Right lobe of liver (tissue), 4 donors: ENCODE data around the gene MYO10.

Source experiments
- CTCF ChIP-seq, 4 donors: fragments of 200-600 bp in 3 of 4; fragments of 450-650 bp in 1 of 4; IDR thresholded peaks; one replicate each; pipeline versions ENCODE4 v1.5.1 to v1.8.0; 2016 to 2022; ENCODE audit warnings: antibody characterized with exemption in 4 of 4, mild to moderate bottlenecking in 2 of 4
- POLR2A ChIP-seq: fragments of 450-650 bp; IDR thresholded peaks from one replicate; pipeline ENCODE4 v1.6.1; 2017; ENCODE audit warnings: antibody characterized with exemption, mild to moderate bottlenecking
- donor health status: DM: no; HTN: no; CAD: no.
- donor health status: DM: no; HTN: no; CAD: no.
- donor health status: DM: no; HTN: yes; CAD: no.

DNA sequence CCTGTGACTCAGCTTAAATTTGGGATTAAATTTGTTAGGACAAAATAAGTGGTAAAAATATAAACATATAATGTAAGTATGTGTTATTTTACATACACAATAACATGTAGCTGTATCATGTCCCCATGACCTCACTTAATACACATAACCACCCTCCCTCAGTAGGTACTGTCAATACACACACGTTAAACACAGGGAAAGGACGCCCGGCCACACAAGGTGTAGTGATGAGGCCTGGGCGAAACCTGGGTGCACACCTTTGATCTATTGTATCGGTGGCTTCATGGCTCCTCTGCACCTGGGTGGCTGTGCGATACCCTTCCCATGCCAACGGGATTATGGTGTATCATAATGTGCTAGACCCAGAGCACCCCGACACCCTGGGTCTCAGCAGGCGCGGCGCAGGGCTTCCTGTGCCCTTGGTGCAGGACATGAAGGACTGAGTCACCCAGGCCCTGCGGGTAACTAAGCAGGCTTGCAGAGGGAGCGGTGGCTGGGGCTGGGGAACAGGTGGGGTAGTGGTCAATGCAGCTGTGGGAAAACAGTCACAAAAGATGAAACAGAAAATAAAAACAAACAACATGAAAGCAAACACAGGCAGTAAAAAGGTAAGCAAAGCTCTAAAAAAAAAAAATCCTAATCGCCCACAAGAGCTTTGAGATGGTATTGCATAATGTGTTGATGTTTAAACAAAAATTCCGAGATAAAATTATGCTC is 191.8 kb downstream of the MYO10 start:
- TF ChIP-seq POLR2A (no peak), CTCF (IDR thresholded peaks at IDR 0.05) (no peak)
